CD14-positive monocyte (primary cell): ENCODE measurements around the gene C2CD2. TPM values are rescaled to one million over a fixed set of nuclear protein-coding genes. Genes with fewer than 3 reads are reported as not detected.

Experiments
- DNase-seq, 3 donors: peaks; one replicate each; pipeline ENCODE4 v3.0.0-alpha.2; 2011 to 2022
- H2AFZ ChIP-seq: 2 replicates; pipeline ENCODE4 v1.6.0; 2012; ENCODE audit warnings: mild to moderate bottlenecking, low read depth, low read length, inconsistent platforms; ENCODE audit not compliant: insufficient read depth, poor library complexity, severe bottlenecking
- H3K27ac ChIP-seq, 2 donors: 1 replicate in 1 of 2; 2 replicates in 1 of 2; pipeline ENCODE4 v1.5.1; 2012 to 2013; ENCODE audit warnings: low read length in 2 of 2, control low read depth in 1 of 2, inconsistent platforms in 1 of 2, low read depth in 1 of 2, mild to moderate bottlenecking in 1 of 2
- H3K27me3 ChIP-seq, 2 donors: one replicate each; pipeline versions ENCODE4 v1.6.0 to v1.6.1; 2011 to 2013; ENCODE audit warnings: low read length in 2 of 2; ENCODE audit not compliant: control insufficient read depth in 2 of 2, insufficient read depth in 2 of 2
- H3K36me3 ChIP-seq, 2 donors: replicated peaks in 1 of 2; 1 replicate in 1 of 2; 2 replicates in 1 of 2; pipeline versions ENCODE4 v1.5.1 to v1.6.1; 2012 to 2013; ENCODE audit warnings: low read length in 2 of 2, control low read depth in 1 of 2, inconsistent platforms in 1 of 2, mild to moderate bottlenecking in 1 of 2; ENCODE audit not compliant: insufficient read depth in 2 of 2, control insufficient read depth in 1 of 2
- H3K4me1 ChIP-seq, 2 donors: 1 replicate in 1 of 2; 2 replicates in 1 of 2; pipeline versions ENCODE4 v1.5.1 to v1.6.1; 2012 to 2013; ENCODE audit warnings: low read length in 2 of 2, control low read depth in 1 of 2, inconsistent platforms in 1 of 2, mild to moderate bottlenecking in 1 of 2, moderate library complexity in 1 of 2; ENCODE audit not compliant: insufficient read depth in 2 of 2, control insufficient read depth in 1 of 2
- H3K4me2 ChIP-seq: replicated peaks from 2 replicates; pipeline ENCODE3; 2012; ENCODE audit warnings: low read length, moderate library complexity, mild to moderate bottlenecking; ENCODE audit not compliant: poor library complexity, severe bottlenecking; ENCODE audit errors: extremely low read depth
- H3K4me3 ChIP-seq, 3 experiments: fragments of 200-600 bp in 1 of 3; sonication (generic) in 1 of 3; replicated peaks in 1 of 3; 1 replicate in 2 of 3; 2 replicates in 1 of 3; pipeline ENCODE4 v1.5.1; 2011 to 2013; ENCODE audit warnings: low read length in 3 of 3, mild to moderate bottlenecking in 3 of 3, control low read depth in 2 of 3, low read depth in 2 of 3, inconsistent platforms in 1 of 3, moderate library complexity in 1 of 3
- H3K79me2 ChIP-seq: 2 replicates; pipeline ENCODE4 v1.6.0; 2012; ENCODE audit warnings: mild to moderate bottlenecking, control low read depth, inconsistent platforms, low read length, moderate library complexity; ENCODE audit not compliant: insufficient read depth
- H3K9ac ChIP-seq: 2 replicates; pipeline ENCODE4 v1.6.0; 2017; ENCODE audit warnings: low read length, mild to moderate bottlenecking; ENCODE audit not compliant: insufficient read depth, poor library complexity, severe bottlenecking
- H3K9me3 ChIP-seq, 2 donors: replicated peaks in 1 of 2; 1 replicate in 1 of 2; 2 replicates in 1 of 2; pipeline versions ENCODE4 v1.5.1 to v1.6.1; 2012 to 2013; ENCODE audit warnings: low read length in 2 of 2, control low read depth in 1 of 2; ENCODE audit not compliant: control insufficient read depth in 1 of 2, insufficient read depth in 1 of 2
- H4K20me1 ChIP-seq: 2 replicates; pipeline ENCODE4 v1.6.0; 2012; ENCODE audit warnings: mild to moderate bottlenecking, low read length, control low read depth, moderate library complexity; ENCODE audit not compliant: insufficient read depth
- H3K27ac Mint-ChIP-seq, 7 donors: one replicate each; pipeline ENCODE4 v1.8.0; 2020; ENCODE audit warnings: mild to moderate bottlenecking in 7 of 7, mixed read lengths in 7 of 7, moderate library complexity in 6 of 7, inconsistent platforms in 2 of 7
- H3K27me3 Mint-ChIP-seq, 3 donors: one replicate each; pipeline ENCODE4 v1.8.0; 2021 to 2022; ENCODE audit warnings: low read depth in 3 of 3, mild to moderate bottlenecking in 3 of 3, mixed read lengths in 3 of 3, moderate library complexity in 3 of 3, inconsistent platforms in 1 of 3
- H3K36me3 Mint-ChIP-seq, 2 donors: one replicate each; pipeline ENCODE4 v1.8.0; 2020; ENCODE audit warnings: mixed read lengths in 2 of 2, inconsistent platforms in 1 of 2, mild to moderate bottlenecking in 1 of 2
- H3K4me1 Mint-ChIP-seq: one replicate; pipeline ENCODE4 v1.8.0; 2020; ENCODE audit warnings: mild to moderate bottlenecking, mixed read lengths
- H3K4me3 Mint-ChIP-seq, 2 donors: one replicate each; pipeline ENCODE4 v1.8.0; 2020; ENCODE audit warnings: mild to moderate bottlenecking in 2 of 2, mixed read lengths in 2 of 2, moderate library complexity in 1 of 2
- H3K9me3 Mint-ChIP-seq, 7 donors: one replicate each; pipeline ENCODE4 v1.8.0; 2020 to 2022; ENCODE audit warnings: mixed read lengths in 7 of 7, mild to moderate bottlenecking in 6 of 7, moderate library complexity in 6 of 7, inconsistent platforms in 2 of 7
- WGBS: methylation state at CpG from one replicate; pipeline ENCODE4 v1.1.5; 2013; ENCODE audit warnings: missing lambda C conversion rate; ENCODE audit not compliant: insufficient coverage; 5-methylcytosine and 5-hydroxymethylcytosine counted together
- intact Hi-C, 2 donors: fragments of 100-400 bp; cut with micrococcal nuclease; formaldehyde crosslinking; loops; one replicate each; pipeline versions ENCODE4 v1.15.0 to v1.15.1; 2023
- polyA minus RNA-seq: library from RNA; depleted of rRNA, polyadenylated mRNA; stranded (reverse); fragments of >200 nt; gene quantifications from 2 replicates; pipeline ENCODE4 v1.2.3, GENCODE V29; 2012
- polyA plus RNA-seq, 3 donors: library from polyadenylated mRNA; depleted of rRNA in 1 of 3; unstranded in 2 of 3; stranded (reverse) in 1 of 3; fragments of 300-500 nt in 2 of 3; fragments of >200 nt in 1 of 3; fragmentation: Illumina TruSeq in 2 of 3; gene quantifications; 1 replicate in 2 of 3; 2 replicates in 1 of 3; pipeline ENCODE4 v1.2.3, GENCODE V29; 2012 to 2021
- total RNA-seq, 12 experiments: library from RNA in 1 of 12; stranded (reverse) in 1 of 12; fragments of 120-200 nt in 1 of 12; gene quantifications; one replicate each; pipeline ENCODE4 v1.2.4 and lab custom pipeline; 2013 to 2026; ENCODE audit warnings: mixed read lengths in 6 of 12, inconsistent platforms in 1 of 12
- TF ChIP-seq, protein P1 (sequence below): fragments of 200-600 bp; IDR thresholded peaks from one replicate; pipeline ENCODE4 v1.8.0; 2022; ENCODE audit warnings: antibody characterized with exemption, mild to moderate bottlenecking

C2CD2 gene
- 6.9 TPM for total RNA-seq (2013)
- polyA plus RNA-seq (10 to 100 TPM in 1 of 3 donors, 1 to 10 TPM in 2; 1.4 to 17.0 (median 3.8) TPM), polyA minus RNA-seq (8.6 and 10.0 TPM in 2 replicates), total RNA-seq (lab: John Stamatoyannopoulos, UW) (1.5 to 12.5 (median 9.7) reads per million in 11 experiments)

DNA sequence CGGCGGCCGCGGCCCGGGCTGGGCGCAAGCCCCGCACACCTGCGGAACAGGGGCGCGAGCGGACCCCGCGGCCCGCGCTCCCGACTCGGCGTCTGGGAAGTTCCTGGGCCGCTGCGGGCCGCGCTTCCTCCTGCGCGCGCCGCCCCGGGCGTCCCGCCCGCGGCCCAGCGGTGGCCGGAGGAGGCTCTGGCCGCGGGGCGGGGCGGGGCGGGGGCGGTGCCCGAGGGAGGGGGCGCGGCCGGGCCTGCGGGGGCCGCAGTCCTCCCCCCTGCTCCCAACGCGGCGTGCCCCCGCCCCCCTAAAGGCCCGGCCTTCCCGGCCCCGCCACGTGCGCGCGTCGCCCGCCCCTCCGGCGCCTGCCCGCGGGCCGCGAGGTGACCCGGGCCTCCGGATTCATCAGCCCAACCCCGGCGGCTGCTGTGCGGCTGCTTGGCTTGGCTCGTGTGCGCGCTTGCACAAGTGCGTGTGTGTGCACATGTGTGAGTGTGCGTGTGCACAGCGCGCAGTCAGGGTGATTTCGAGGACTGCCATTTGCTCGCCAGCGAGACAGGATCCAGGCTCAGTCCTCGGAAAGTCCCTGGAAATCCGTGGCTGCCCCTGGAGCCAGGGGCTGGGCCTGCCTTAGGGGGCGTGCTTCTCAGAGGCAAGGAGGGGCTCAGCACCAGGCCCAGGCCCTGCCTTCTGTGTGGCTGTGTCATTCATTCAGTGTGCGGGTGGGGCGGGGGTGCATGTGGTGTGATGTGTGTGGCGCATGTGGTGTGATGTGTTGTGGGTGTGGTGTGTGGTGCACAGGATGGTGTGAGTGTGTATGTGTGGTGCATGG is at the start of gene C2CD2:
Gene C2CD2 (minus strand): TSS at position 188 of the 823 bp plus-strand sequence. CDS start 370 bp downstream, outside the sequence.
- peaks cover 4 to 9% of the 10 kb centered on the region in 2 donors for H3K36me3 Mint-ChIP-seq
- peaks cover 0 to 3% of the 10 kb centered on the region in 2 donors for H3K27me3 ChIP-seq
- peak within 1 kb of the TSS in 2 of 7 donors; percentile 24 to 33 for H3K27ac Mint-ChIP-seq
- H3K4me1 Mint-ChIP-seq: peaks cover 24% of the 10 kb centered on the region
- peaks cover 9% of the 10 kb centered on the region for H4K20me1 ChIP-seq
- peak; percentile 27 to 55 (median 41) for DNase-seq
- peaks cover 4 to 16% (median 9%) of the 10 kb centered on the region in 3 donors for H3K27me3 Mint-ChIP-seq
- TF ChIP-seq, protein P1, sequence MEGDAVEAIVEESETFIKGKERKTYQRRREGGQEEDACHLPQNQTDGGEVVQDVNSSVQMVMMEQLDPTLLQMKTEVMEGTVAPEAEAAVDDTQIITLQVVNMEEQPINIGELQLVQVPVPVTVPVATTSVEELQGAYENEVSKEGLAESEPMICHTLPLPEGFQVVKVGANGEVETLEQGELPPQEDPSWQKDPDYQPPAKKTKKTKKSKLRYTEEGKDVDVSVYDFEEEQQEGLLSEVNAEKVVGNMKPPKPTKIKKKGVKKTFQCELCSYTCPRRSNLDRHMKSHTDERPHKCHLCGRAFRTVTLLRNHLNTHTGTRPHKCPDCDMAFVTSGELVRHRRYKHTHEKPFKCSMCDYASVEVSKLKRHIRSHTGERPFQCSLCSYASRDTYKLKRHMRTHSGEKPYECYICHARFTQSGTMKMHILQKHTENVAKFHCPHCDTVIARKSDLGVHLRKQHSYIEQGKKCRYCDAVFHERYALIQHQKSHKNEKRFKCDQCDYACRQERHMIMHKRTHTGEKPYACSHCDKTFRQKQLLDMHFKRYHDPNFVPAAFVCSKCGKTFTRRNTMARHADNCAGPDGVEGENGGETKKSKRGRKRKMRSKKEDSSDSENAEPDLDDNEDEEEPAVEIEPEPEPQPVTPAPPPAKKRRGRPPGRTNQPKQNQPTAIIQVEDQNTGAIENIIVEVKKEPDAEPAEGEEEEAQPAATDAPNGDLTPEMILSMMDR: no peak
- no peaks in the 10 kb centered on the region for H3K9me3 ChIP-seq
- intact Hi-C loops: no loop called here
- peaks cover 8% of the 10 kb centered on the region for H3K79me2 ChIP-seq
- no peak within 1 kb of the TSS for H3K27ac ChIP-seq
- H3K4me3 Mint-ChIP-seq: peak within 1 kb of the TSS; percentile 79 to 89
- peak within 1 kb of the TSS; percentile 59 to 79 (median 69) for H3K4me3 ChIP-seq
- H3K4me1 ChIP-seq: peaks cover 17 to 22% of the 10 kb centered on the region in 2 donors
- 5% methylated on average over 85 of the region's 85 CpGs for WGBS
- peak within 1 kb of the TSS; percentile 80 for H2AFZ ChIP-seq
- H3K9ac ChIP-seq: peak within 1 kb of the TSS; percentile 66
- H3K4me2 ChIP-seq: peak within 1 kb of the TSS; percentile 94
- H3K9me3 Mint-ChIP-seq: peaks cover 0 to 3% (median 0%) of the 10 kb centered on the region in 7 donors
- H3K36me3 ChIP-seq: no peaks in the 10 kb centered on the region

DNA sequence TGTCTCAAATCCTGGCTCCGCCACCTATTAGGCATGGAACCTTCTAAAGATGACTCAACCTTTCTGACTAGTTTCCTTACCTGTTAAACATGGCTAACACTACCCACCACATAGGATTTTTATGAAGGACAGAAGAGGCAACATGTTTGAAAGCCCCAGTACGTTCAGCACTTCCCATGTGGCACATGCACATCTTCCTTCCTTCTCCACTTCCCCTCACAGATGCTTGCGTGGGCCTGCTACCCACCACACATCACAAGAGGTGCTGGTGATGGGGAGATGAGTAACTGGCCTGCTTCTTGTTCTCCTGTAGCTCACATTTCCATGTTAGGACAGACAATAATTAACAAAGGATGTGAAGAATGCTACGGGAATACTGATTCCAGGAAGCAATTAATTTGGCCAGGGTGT is 49.2 kb upstream of the C2CD2 start:
- Mint-ChIP-seq H3K9me3 (no peaks in the 10 kb centered on the region), H3K4me1 (peaks cover 8% of the 10 kb centered on the region), H3K27ac (no peak overlapping the region), H3K36me3 (peaks cover 42 to 44% of the 10 kb centered on the region in 2 donors), H3K4me3 (no peak overlapping the region), H3K27me3 (peaks cover 0 to 3% (median 1%) of the 10 kb centered on the region in 3 donors)
- no peaks in the 10 kb centered on the region for H3K4me1 ChIP-seq
- 90% methylated on average over 1 of the region's 4 CpGs for WGBS
- H3K27ac ChIP-seq: no peak overlapping the region
- TF ChIP-seq, protein P1: no peak
- H3K9ac ChIP-seq: no peak overlapping the region
- DNase-seq: peak in 1 of 3 donors; percentile 33
- H3K36me3 ChIP-seq: peaks cover 9 to 46% of the 10 kb centered on the region in 2 donors
- H2AFZ ChIP-seq: no peak overlapping the region
- no peak overlapping the region for H3K4me3 ChIP-seq
- H3K79me2 ChIP-seq: peaks cover 4% of the 10 kb centered on the region
- H3K9me3 ChIP-seq: no peaks in the 10 kb centered on the region
- no peak overlapping the region for H3K4me2 ChIP-seq
- no peaks in the 10 kb centered on the region for H3K27me3 ChIP-seq
- intact Hi-C loops: loop anchor here in 1 of 2 donors (10.0 kb wide), 1 partner anchor 68 kb away; no protein-coding TSS in a partner anchor
- H4K20me1 ChIP-seq: peaks cover 68% of the 10 kb centered on the region
